Measurements from ENCODE around the gene LCE1D.

Gene LCE1D, protein sequence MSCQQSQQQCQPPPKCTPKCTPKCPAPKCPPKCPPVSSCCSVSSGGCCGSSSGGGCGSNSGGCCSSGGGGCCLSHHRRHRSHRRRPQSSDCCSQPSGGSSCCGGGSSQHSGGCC

DNA sequence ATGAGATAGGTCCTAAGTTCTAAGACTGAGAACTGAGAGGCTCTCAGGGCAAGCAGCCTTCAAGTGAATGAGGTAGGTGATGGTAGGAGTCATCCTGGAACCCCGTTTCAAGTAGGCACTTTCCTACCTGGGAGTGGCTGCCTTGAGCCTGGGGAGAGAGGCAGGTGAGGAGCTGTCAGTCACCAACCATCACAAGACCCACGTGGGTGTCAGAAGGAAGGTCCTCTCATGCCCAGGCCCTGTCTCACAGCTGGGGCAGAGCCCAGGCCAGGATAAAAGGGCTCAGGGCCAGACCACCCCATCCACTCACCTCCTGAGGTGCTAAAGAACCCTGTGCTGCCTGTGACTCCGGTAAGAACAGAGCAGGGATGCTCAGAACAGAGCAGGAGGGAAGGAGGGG lies at the start of gene LCE1D:
LCE1D (plus strand) TSS at position 301 of the 400 bp plus-strand sequence. CDS start 1,074 bp downstream, outside the sequence.
- TF ChIP-seq, protein P1, sequence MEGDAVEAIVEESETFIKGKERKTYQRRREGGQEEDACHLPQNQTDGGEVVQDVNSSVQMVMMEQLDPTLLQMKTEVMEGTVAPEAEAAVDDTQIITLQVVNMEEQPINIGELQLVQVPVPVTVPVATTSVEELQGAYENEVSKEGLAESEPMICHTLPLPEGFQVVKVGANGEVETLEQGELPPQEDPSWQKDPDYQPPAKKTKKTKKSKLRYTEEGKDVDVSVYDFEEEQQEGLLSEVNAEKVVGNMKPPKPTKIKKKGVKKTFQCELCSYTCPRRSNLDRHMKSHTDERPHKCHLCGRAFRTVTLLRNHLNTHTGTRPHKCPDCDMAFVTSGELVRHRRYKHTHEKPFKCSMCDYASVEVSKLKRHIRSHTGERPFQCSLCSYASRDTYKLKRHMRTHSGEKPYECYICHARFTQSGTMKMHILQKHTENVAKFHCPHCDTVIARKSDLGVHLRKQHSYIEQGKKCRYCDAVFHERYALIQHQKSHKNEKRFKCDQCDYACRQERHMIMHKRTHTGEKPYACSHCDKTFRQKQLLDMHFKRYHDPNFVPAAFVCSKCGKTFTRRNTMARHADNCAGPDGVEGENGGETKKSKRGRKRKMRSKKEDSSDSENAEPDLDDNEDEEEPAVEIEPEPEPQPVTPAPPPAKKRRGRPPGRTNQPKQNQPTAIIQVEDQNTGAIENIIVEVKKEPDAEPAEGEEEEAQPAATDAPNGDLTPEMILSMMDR (conservative IDR thresholded peaks at IDR 0.05; ENCODE audit: low read depth, low read length), result no peak
- Histone ChIP-seq H3K27me3 (ENCODE audit: insufficient read depth, low read depth) (no peaks in the 10 kb centered on the region), H3K27ac (no peak within 1 kb of the TSS), H3K4me3 (IDR thresholded peaks at IDR 0.05; ENCODE audit: insufficient read depth, low read depth, low read length) (no peak within 1 kb of the TSS), H3K4me2 (no peak within 1 kb of the TSS), H3K79me2 (ENCODE audit: insufficient read depth, low read depth) (no peaks in the 10 kb centered on the region), H2AFZ (ENCODE audit: low read depth) (no peak within 1 kb of the TSS; the same call in 1 of the 2 replicates), H4K20me1 (ENCODE audit: insufficient read depth) (no peaks in the 10 kb centered on the region), H3K4me1 (ENCODE audit: low read depth, poor library complexity, severe bottlenecking) (no peaks in the 10 kb centered on the region), H3K9ac (no peak within 1 kb of the TSS), H3K36me3 (ENCODE audit: insufficient read depth) (no peaks in the 10 kb centered on the region)

DNA sequence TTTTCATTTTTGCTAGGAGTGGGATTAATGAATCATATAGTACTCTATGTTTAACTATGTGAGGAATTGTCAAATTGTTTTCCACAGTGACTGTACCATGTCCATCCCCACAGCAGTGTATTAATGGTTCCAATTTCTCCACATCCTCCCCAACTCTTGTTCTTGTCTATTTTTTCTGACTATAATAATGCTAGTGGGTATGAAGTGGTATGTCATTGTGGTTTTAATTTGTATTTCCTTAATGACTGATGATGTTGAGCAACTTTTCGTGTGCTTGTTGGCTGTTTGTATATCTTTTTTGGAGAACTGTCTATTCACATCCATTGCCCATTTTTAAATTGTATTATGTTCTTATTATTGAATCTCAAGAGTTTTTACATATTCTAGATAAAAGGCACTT lies 48.7 kb upstream of the LCE1D start:
- Histone ChIP-seq H3K36me3 (ENCODE audit: insufficient read depth) (no peaks in the 10 kb centered on the region), H3K27ac (no peak overlapping the region), H3K27me3 (ENCODE audit: insufficient read depth, low read depth) (no peaks in the 10 kb centered on the region), H3K4me2 (no peak overlapping the region), H3K4me3 (IDR thresholded peaks at IDR 0.05; ENCODE audit: insufficient read depth, low read depth, low read length) (no peak overlapping the region), H2AFZ (ENCODE audit: low read depth) (no peak overlapping the region), H3K4me1 (ENCODE audit: low read depth, poor library complexity, severe bottlenecking) (no peaks in the 10 kb centered on the region), H4K20me1 (ENCODE audit: insufficient read depth) (no peaks in the 10 kb centered on the region), H3K9ac (no peak overlapping the region), H3K79me2 (ENCODE audit: insufficient read depth, low read depth) (no peaks in the 10 kb centered on the region)
- TF ChIP-seq, protein P1 (conservative IDR thresholded peaks at IDR 0.05; ENCODE audit: low read depth, low read length), result no peak

DNA sequence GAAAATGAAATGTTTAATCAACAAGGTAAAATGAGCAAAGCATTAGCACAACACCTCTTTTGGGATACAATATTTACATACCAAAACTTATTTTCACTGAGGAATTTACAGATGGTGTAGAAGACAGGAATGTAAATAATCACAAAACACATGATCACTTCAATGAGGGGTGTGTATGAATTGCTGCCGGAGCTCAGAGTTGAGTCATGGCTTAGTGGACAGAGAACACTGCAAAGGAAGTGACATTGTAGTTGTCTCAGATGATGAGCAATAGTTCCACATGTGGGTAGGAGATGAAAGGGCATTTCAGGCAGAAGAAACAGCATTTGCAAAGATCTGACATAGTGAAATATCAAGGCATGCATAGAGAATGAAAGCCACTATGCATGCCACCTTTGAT lies 44.3 kb upstream of the LCE1D start:
- no peaks in the 10 kb centered on the region for H3K79me2 ChIP-seq (ENCODE audit: insufficient read depth, low read depth)

DNA sequence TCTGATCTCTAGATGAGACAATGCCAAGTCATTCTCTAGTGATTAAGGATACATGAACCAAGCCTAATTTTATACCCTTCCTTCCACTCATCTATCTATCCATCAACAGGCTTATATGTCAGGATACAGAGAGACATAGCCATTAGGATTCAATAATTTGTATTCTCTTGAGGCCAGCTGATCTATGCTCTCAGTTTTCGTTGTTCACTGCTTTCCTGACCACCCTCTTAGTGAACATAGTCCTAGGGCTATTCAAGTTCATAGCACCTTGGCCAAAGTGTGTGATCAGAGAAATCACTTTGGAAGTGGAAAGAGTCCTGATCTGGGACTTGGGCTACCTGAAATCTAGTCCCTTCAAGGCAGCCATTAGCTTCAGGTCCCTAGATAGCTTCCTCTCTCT lies 42.9 kb upstream of the LCE1D start:
- H3K27ac ChIP-seq, result no peak overlapping the region

More for the DNA sequence above, 44.3 kb upstream of the LCE1D start:
- H3K4me3 ChIP-seq (IDR thresholded peaks at IDR 0.05; ENCODE audit: insufficient read depth, low read depth, low read length), result no peak overlapping the region
- H3K4me1 ChIP-seq (ENCODE audit: low read depth, poor library complexity, severe bottlenecking), result no peaks in the 10 kb centered on the region
- H3K9ac ChIP-seq, result no peak overlapping the region
- H2AFZ ChIP-seq (ENCODE audit: low read depth), result no peak overlapping the region
- no peaks in the 10 kb centered on the region for H3K36me3 ChIP-seq (ENCODE audit: insufficient read depth)
- H4K20me1 ChIP-seq (ENCODE audit: insufficient read depth), result no peaks in the 10 kb centered on the region
- TF ChIP-seq, protein P1 (conservative IDR thresholded peaks at IDR 0.05; ENCODE audit: low read depth, low read length), result no peak
- no peaks in the 10 kb centered on the region for H3K27me3 ChIP-seq (ENCODE audit: insufficient read depth, low read depth)
- no peak overlapping the region for H3K27ac ChIP-seq
- no peak overlapping the region for H3K4me2 ChIP-seq

More for the DNA sequence above, 42.9 kb upstream of the LCE1D start:
- no peak overlapping the region for H3K4me2 ChIP-seq
- no peaks in the 10 kb centered on the region for H4K20me1 ChIP-seq (ENCODE audit: insufficient read depth)
- H3K79me2 ChIP-seq (ENCODE audit: insufficient read depth, low read depth), result no peaks in the 10 kb centered on the region
- no peaks in the 10 kb centered on the region for H3K4me1 ChIP-seq (ENCODE audit: low read depth, poor library complexity, severe bottlenecking)
- H3K27me3 ChIP-seq (ENCODE audit: insufficient read depth, low read depth), result no peaks in the 10 kb centered on the region
- H3K4me3 ChIP-seq (IDR thresholded peaks at IDR 0.05; ENCODE audit: insufficient read depth, low read depth, low read length), result no peak overlapping the region
- TF ChIP-seq, protein P1 (conservative IDR thresholded peaks at IDR 0.05; ENCODE audit: low read depth, low read length), result no peak
- no peak overlapping the region for H3K9ac ChIP-seq
- H3K36me3 ChIP-seq (ENCODE audit: insufficient read depth), result no peaks in the 10 kb centered on the region
- H2AFZ ChIP-seq (ENCODE audit: low read depth), result no peak overlapping the region

All from KMS-11 (cell line).